Suprapubic skin (tissue), 4 donors: ENCODE data around the gene BCL2A1. TPM values are rescaled to one million over a fixed set of nuclear protein-coding genes. Genes with fewer than 3 reads are reported as not detected.
"Not testable (repeated sequence)": the region's sequence is repeated elsewhere in the genome, so short reads cannot be mapped to it uniquely, and the experiment has no call there.

Experiments used
- DNase-seq, 2 donors: peaks; one replicate each; pipeline ENCODE4 v3.0.0-alpha.2; 2019; ENCODE audit warnings: low spot score in 2 of 2
- H3K27ac ChIP-seq: fragments of 200-600 bp; sonication (generic); one replicate; pipeline ENCODE4 v1.5.1; 2019
- H3K27me3 ChIP-seq: fragments of 200-600 bp; sonication (generic); one replicate; pipeline ENCODE4 v1.5.1; 2019
- H3K36me3 ChIP-seq: fragments of 200-600 bp; sonication (generic); one replicate; pipeline ENCODE4 v1.5.1; 2019
- H3K4me1 ChIP-seq: fragments of 200-600 bp; sonication (generic); one replicate; pipeline ENCODE4 v1.5.1; 2019
- H3K4me3 ChIP-seq: fragments of 200-600 bp; sonication (generic); one replicate; pipeline ENCODE4 v1.5.1; 2019; ENCODE audit warnings: mild to moderate bottlenecking
- H3K9me3 ChIP-seq: fragments of 200-600 bp; sonication (generic); one replicate; pipeline ENCODE4 v1.5.1; 2019
- CTCF ChIP-seq, 2 donors: fragments of 200-600 bp in 1 of 2; fragments of 450-650 bp in 1 of 2; sonication (generic) in 1 of 2; IDR thresholded peaks; one replicate each; pipeline ENCODE4 v1.5.1; 2016 to 2019; ENCODE audit warnings: antibody characterized with exemption in 2 of 2, mild to moderate bottlenecking in 1 of 2, moderate library complexity in 1 of 2
- EP300 ChIP-seq: sonication (generic); formaldehyde crosslinking; IDR thresholded peaks from one replicate; pipeline ENCODE4 v1.6.1; 2017; ENCODE audit warnings: antibody characterized with exemption
- POLR2A ChIP-seq, 2 donors: fragments of 450-650 bp; IDR thresholded peaks; one replicate each; pipeline ENCODE4 v1.6.1; 2017; ENCODE audit warnings: antibody characterized with exemption in 2 of 2, mild to moderate bottlenecking in 2 of 2, moderate library complexity in 2 of 2
- POLR2AphosphoS5 ChIP-seq, 3 donors: sonication (generic); formaldehyde crosslinking; IDR thresholded peaks; one replicate each; pipeline ENCODE4 v1.6.1; 2017; ENCODE audit warnings: antibody characterized with exemption in 3 of 3
- WGBS: methylation state at CpG from one replicate; pipeline ENCODE4 v1.1.5; 2018; 5-methylcytosine and 5-hydroxymethylcytosine counted together
- total RNA-seq, 4 donors: library from RNA; depleted of rRNA; stranded (reverse); fragments of >200 nt; gene quantifications; one replicate each; pipeline ENCODE4 v1.1.0, GENCODE V29; 2016

Gene BCL2A1
- total RNA-seq, 4 donors from 2014 or later: 0.64 to 2.6 (median 0.92) TPM

GRCh38 chr15:79964232-79964805, 6.7 kb downstream of the BCL2A1 start:
- H3K9me3 ChIP-seq: no peaks in the 10 kb centered on the region
- TF ChIP-seq POLR2AphosphoS5 (IDR thresholded peaks at IDR 0.05) (no peak), POLR2A (IDR thresholded peaks at IDR 0.05) (no peak), CTCF (IDR thresholded peaks at IDR 0.05) (no peak), EP300 (no peak)
- H3K36me3 ChIP-seq: no peaks in the 10 kb centered on the region
- 91% methylated on average over 6 of the region's 6 CpGs for WGBS
- DNase-seq: no peak
- H3K4me1 ChIP-seq: no peaks in the 10 kb centered on the region
- H3K27me3 ChIP-seq: no peaks in the 10 kb centered on the region
- H3K27ac ChIP-seq: no peak overlapping the region
- no peak overlapping the region for H3K4me3 ChIP-seq

GRCh38 chr15:79962921-79963320, 8.1 kb downstream of the BCL2A1 start:
- 96% methylated on average over 11 of the region's 11 CpGs for WGBS

GRCh38 chr15:79962178-79962577, 8.8 kb downstream of the BCL2A1 start:
- no peaks in the 10 kb centered on the region for H3K9me3 ChIP-seq
- no peaks in the 10 kb centered on the region for H3K27me3 ChIP-seq
- no peak overlapping the region for H3K4me3 ChIP-seq
- no peak for DNase-seq
- TF ChIP-seq POLR2A (IDR thresholded peaks at IDR 0.05) (no peak), CTCF (IDR thresholded peaks at IDR 0.05) (no peak), EP300 (no peak), POLR2AphosphoS5 (IDR thresholded peaks at IDR 0.05) (no peak)
- H3K27ac ChIP-seq: no peak overlapping the region
- WGBS: 87% methylated on average over 6 of the region's 6 CpGs
- no peaks in the 10 kb centered on the region for H3K36me3 ChIP-seq
- no peaks in the 10 kb centered on the region for H3K4me1 ChIP-seq

More at GRCh38 chr15:79962921-79963320, 8.1 kb downstream of the BCL2A1 start:
- H3K27ac ChIP-seq, H3K4me1 ChIP-seq, DNase-seq, H3K36me3 ChIP-seq, H3K9me3 ChIP-seq, H3K27me3 ChIP-seq, H3K4me3 ChIP-seq: not testable (repeated sequence)

- Histone ChIP-seq H3K36me3 (no peaks in the 10 kb centered on the region), H3K27ac (no peak overlapping the region), H3K9me3 (no peaks in the 10 kb centered on the region), H3K27me3 (no peaks in the 10 kb centered on the region), H3K4me3 (no peak overlapping the region), H3K4me1 (no peaks in the 10 kb centered on the region)
- WGBS: 85% methylated on average over 10 of the region's 10 CpGs
- TF ChIP-seq POLR2A (IDR thresholded peaks at IDR 0.05): no peak
- no peak for DNase-seq
These were observed 10.3 kb downstream of the BCL2A1 start for GRCh38 chr15:79960502-79961212.

- Histone ChIP-seq H3K27me3 (no peaks in the 10 kb centered on the region), H3K9me3 (no peaks in the 10 kb centered on the region), H3K4me3 (no peak overlapping the region), H3K4me1 (no peaks in the 10 kb centered on the region), H3K36me3 (no peaks in the 10 kb centered on the region), H3K27ac (no peak overlapping the region)
- no peak for DNase-seq
- no peak for TF ChIP-seq CTCF (IDR thresholded peaks at IDR 0.05)
- no peak for TF ChIP-seq POLR2AphosphoS5 (IDR thresholded peaks at IDR 0.05)
- TF ChIP-seq EP300: no peak
- no peak for TF ChIP-seq POLR2A (IDR thresholded peaks at IDR 0.05)
These were observed 13.3 kb downstream of the BCL2A1 start for GRCh38 chr15:79957741-79958140.

GRCh38 chr15:79956354-79956939, 14.5 kb downstream of the BCL2A1 start:
- 63% methylated on average over 4 of the region's 4 CpGs for WGBS
- no peak for TF ChIP-seq EP300
- no peak for TF ChIP-seq CTCF (IDR thresholded peaks at IDR 0.05)
- TF ChIP-seq POLR2A (IDR thresholded peaks at IDR 0.05): no peak
- TF ChIP-seq POLR2AphosphoS5 (IDR thresholded peaks at IDR 0.05): no peak
- H3K9me3 ChIP-seq: no peaks in the 10 kb centered on the region
- no peak overlapping the region for H3K27ac ChIP-seq
- no peak for DNase-seq
- H3K4me1 ChIP-seq: no peaks in the 10 kb centered on the region
- H3K36me3 ChIP-seq: no peaks in the 10 kb centered on the region
- no peaks in the 10 kb centered on the region for H3K27me3 ChIP-seq
- H3K4me3 ChIP-seq: no peak overlapping the region
